Hepatocyte (in vitro differentiated cells): ENCODE data around the gene PELI3.

Experiments used
- CTCF ChIP-seq: fragments of 200-600 bp; sonication (generic); IDR thresholded peaks from 2 replicates; pipeline ENCODE4 v1.5.1; 2016; ENCODE audit warnings: antibody characterized with exemption, mild to moderate bottlenecking; ENCODE audit not compliant: poor library complexity
- EZH2 ChIP-seq: fragments of 200-600 bp; sonication (generic); IDR thresholded peaks from 2 replicates; pipeline ENCODE4 v1.6.1; 2016; ENCODE audit warnings: antibody characterized with exemption, mild to moderate bottlenecking, borderline replicate concordance
- EZH2phosphoT487 ChIP-seq: fragments of 200-600 bp; sonication (generic); IDR thresholded peaks from one replicate; pipeline ENCODE4 v1.6.1; 2018; ENCODE audit warnings: antibody characterized with exemption, mild to moderate bottlenecking, low read depth, moderate library complexity; ENCODE audit not compliant: unreplicated experiment, severe bottlenecking

- TF ChIP-seq CTCF (no peak), EZH2 (no peak), EZH2phosphoT487 (no peak)
Observed at GRCh38 chr11:66523611-66524010, 56.9 kb downstream of the PELI3 start.
